ENCODE data around the gene SERTAD2. TPM values are rescaled to one million over a fixed set of nuclear protein-coding genes. Genes with fewer than 3 reads are reported as not detected.

Gene SERTAD2
- total RNA-seq, 2 experiments from 2014 or later: 11.4 to 11.6 TPM

GRCh38 chr2:64686283-64686956 is 32.7 kb upstream of the SERTAD2 start:
- no peak for DNase-seq
- no peak overlapping the region for H3K27ac Mint-ChIP-seq
- H3K36me3 Mint-ChIP-seq (ENCODE audit: low read depth): no peaks in the 10 kb centered on the region
- H3K4me1 Mint-ChIP-seq (ENCODE audit: low read depth): peaks cover 18% of the 10 kb centered on the region
- CTCF ChIA-PET: interaction anchor here (1.1 to 1.5 kb wide), 2 partner anchors 10 to 12 kb away, joined by 3 to 6 read pairs; no protein-coding TSS in a partner anchor
- no peaks in the 10 kb centered on the region for H3K27me3 Mint-ChIP-seq (ENCODE audit: low read depth)
- no peak overlapping the region for H3K4me3 Mint-ChIP-seq
- no peaks in the 10 kb centered on the region for H3K9me3 Mint-ChIP-seq
- intact Hi-C loops (cut with micrococcal nuclease): loop anchor here (1.0 kb wide), 1 partner anchor 12 kb away; no protein-coding TSS in a partner anchor

DNA sequence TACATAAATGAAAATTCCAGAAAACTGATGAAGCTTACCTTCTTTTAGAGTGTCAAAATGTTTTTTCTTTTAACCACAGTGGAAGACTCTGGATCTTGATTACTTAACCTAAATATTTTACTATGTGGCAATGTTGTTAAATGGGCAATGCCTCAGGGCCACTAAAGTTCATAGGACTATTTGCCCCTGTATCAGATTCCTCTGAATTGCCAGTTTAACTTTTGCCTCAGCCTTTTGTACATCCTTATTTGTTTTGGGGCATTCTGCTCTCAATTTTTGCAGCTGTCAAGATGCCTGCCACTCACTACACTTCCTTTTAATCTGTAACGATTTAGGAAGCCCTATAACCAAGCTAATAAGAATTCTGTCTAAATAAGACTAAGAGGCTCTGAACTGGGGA is 31.7 kb upstream of the SERTAD2 start:
- intact Hi-C loops (cut with micrococcal nuclease): no loop called here
- Mint-ChIP-seq H3K9me3 (no peaks in the 10 kb centered on the region), H3K4me1 (ENCODE audit: low read depth) (peaks cover 18% of the 10 kb centered on the region), H3K27ac (no peak overlapping the region), H3K4me3 (no peak overlapping the region), H3K36me3 (ENCODE audit: low read depth) (no peaks in the 10 kb centered on the region), H3K27me3 (ENCODE audit: low read depth) (no peaks in the 10 kb centered on the region)
- DNase-seq: no peak
- CTCF ChIA-PET: interaction anchor here (0.6 to 1.8 kb wide), 5 partner anchors 9 to 42 kb away, joined by 3 to 6 read pairs (median 3); no protein-coding TSS in a partner anchor

GRCh38 chr2:64683771-64684510 is 30.2 kb upstream of the SERTAD2 start:
- intact Hi-C loops (cut with micrococcal nuclease): no loop called here
- no peaks in the 10 kb centered on the region for H3K27me3 Mint-ChIP-seq (ENCODE audit: low read depth)
- H3K27ac Mint-ChIP-seq: no peak overlapping the region
- H3K36me3 Mint-ChIP-seq (ENCODE audit: low read depth): no peaks in the 10 kb centered on the region
- no peak overlapping the region for H3K4me3 Mint-ChIP-seq
- peaks cover 29% of the 10 kb centered on the region for H3K4me1 Mint-ChIP-seq (ENCODE audit: low read depth)
- no peak for DNase-seq
- no peaks in the 10 kb centered on the region for H3K9me3 Mint-ChIP-seq
- CTCF ChIA-PET: interaction anchor here (1.8 kb wide), 1 partner anchor 29 kb away, joined by 4 read pairs; no protein-coding TSS in a partner anchor

DNA sequence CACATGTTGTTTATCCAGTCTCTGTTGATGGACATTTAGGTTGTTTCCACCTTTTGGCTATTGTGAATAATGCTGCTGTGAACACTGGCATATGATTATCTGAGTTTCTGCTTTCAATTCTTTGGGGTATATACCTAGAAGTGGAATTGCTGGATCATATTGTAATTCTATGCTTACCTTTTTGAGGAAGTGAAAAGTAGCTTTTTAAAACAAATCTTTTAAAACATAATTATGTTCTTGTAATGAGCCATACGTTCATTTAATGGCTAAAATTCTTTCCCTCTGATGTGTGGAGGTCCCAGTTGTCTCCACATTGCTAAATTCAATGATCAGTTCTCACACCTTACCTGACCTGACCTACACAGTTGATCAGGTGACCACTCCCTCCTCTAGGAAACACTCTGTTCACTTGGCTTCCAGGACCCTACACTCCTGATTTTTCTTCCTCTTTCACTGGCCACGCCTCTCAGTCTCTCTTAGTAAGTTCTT is 27.8 kb upstream of the SERTAD2 start:
- Mint-ChIP-seq H3K27me3 (ENCODE audit: low read depth) (no peaks in the 10 kb centered on the region), H3K36me3 (ENCODE audit: low read depth) (no peaks in the 10 kb centered on the region), H3K4me3 (no peak overlapping the region), H3K9me3 (no peaks in the 10 kb centered on the region), H3K27ac (no peak overlapping the region), H3K4me1 (ENCODE audit: low read depth) (peaks cover 43% of the 10 kb centered on the region)
- CTCF ChIA-PET: no interaction called here
- DNase-seq: no peak
- intact Hi-C loops (cut with micrococcal nuclease): no loop called here

GRCh38 chr2:64679673-64680425 is 26.1 kb upstream of the SERTAD2 start:
- CTCF ChIA-PET: interaction anchor here (0.7 to 2.8 kb wide), 3 partner anchors 18 to 59 kb away, joined by 4 to 14 read pairs (median 8); no protein-coding TSS in a partner anchor
- no peak overlapping the region for H3K27ac Mint-ChIP-seq
- no peaks in the 10 kb centered on the region for H3K36me3 Mint-ChIP-seq (ENCODE audit: low read depth)
- no peaks in the 10 kb centered on the region for H3K9me3 Mint-ChIP-seq
- no peak for DNase-seq
- peaks cover 49% of the 10 kb centered on the region for H3K4me1 Mint-ChIP-seq (ENCODE audit: low read depth)
- no peak overlapping the region for H3K4me3 Mint-ChIP-seq
- no peaks in the 10 kb centered on the region for H3K27me3 Mint-ChIP-seq (ENCODE audit: low read depth)
- intact Hi-C loops (cut with micrococcal nuclease): no loop called here

DNA sequence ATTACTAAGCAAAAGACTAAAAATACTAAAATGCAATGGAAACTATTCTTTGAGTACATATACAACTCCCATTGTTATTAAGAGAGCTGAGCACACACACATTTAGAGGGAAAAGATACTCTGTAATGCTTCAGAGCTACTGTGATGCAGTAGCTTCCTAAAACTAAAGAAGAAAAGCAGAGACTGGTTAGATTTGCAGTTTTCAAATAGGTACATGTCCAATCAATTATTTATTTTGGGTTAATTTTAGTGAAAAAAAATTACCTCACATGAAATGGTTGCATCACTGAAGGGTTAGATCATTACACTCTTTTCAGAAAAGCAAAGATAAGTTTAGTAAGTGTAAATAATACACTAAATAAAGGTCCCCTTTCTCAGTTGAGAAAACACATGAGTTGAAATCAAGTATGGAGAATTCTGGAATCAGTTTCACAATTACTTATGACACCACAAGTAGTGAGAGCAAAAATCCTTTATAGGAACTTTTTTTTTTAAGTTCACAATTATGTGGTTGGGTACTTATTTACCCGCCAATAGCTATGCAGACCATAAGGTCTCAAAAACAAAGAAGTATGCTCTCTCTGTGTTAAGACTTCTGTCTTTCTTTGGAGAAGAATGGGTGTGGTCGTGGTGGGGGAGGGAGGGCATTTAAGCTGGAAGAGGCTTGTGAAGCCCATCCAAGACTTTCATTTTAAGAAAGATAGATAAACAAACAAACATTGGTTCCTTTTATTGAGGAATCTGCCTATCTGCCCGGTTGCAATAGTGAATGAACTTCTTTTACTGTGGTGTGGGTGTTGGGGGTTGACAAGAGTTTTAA is 25.3 kb upstream of the SERTAD2 start:
- CTCF ChIA-PET: interaction anchor here (0.7 to 2.8 kb wide), 5 partner anchors 17 to 70 kb away, joined by 3 to 14 read pairs (median 8); no protein-coding TSS in a partner anchor
- no peak overlapping the region for H3K4me3 Mint-ChIP-seq

DNA sequence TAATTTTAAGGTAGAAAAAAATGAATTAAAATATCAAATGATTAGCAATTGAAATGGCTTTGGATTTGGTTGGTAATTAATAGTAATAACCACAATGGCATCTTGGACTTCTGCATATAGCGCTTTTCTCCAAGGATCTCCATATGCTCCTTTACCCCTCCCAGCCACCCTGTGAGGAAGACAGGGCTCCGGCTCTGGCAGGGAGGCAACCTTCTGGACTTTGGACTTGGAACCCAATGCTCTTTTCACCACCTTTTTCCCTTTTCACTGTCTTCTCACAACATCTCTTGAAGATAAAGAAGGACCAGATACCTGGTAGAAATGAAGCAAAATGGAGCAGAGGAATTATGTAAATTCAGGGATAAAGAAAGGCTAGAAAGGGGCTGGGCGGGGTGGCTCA is 23.8 kb upstream of the SERTAD2 start:
- H3K4me3 Mint-ChIP-seq: no peak overlapping the region
- H3K9me3 Mint-ChIP-seq: no peaks in the 10 kb centered on the region
- no peaks in the 10 kb centered on the region for H3K27me3 Mint-ChIP-seq (ENCODE audit: low read depth)
- no peak overlapping the region for H3K27ac Mint-ChIP-seq
- intact Hi-C loops (cut with micrococcal nuclease): no loop called here
- peaks cover 46% of the 10 kb centered on the region for H3K4me1 Mint-ChIP-seq (ENCODE audit: low read depth)
- H3K36me3 Mint-ChIP-seq (ENCODE audit: low read depth): no peaks in the 10 kb centered on the region
- no peak for DNase-seq
- CTCF ChIA-PET: interaction anchor here (0.7 kb wide), 1 partner anchor 10 kb away, joined by 3 read pairs; no protein-coding TSS in a partner anchor

More for the DNA sequence above, 25.3 kb upstream of the SERTAD2 start:
- no peak for DNase-seq
- no peaks in the 10 kb centered on the region for H3K27me3 Mint-ChIP-seq (ENCODE audit: low read depth)
- intact Hi-C loops (cut with micrococcal nuclease): loop anchor here (1.0 kb wide), 1 partner anchor 8 kb away; no protein-coding TSS in a partner anchor
- no peaks in the 10 kb centered on the region for H3K9me3 Mint-ChIP-seq
- H3K36me3 Mint-ChIP-seq (ENCODE audit: low read depth): no peaks in the 10 kb centered on the region
- peaks cover 49% of the 10 kb centered on the region for H3K4me1 Mint-ChIP-seq (ENCODE audit: low read depth)
- no peak overlapping the region for H3K27ac Mint-ChIP-seq

DNA sequence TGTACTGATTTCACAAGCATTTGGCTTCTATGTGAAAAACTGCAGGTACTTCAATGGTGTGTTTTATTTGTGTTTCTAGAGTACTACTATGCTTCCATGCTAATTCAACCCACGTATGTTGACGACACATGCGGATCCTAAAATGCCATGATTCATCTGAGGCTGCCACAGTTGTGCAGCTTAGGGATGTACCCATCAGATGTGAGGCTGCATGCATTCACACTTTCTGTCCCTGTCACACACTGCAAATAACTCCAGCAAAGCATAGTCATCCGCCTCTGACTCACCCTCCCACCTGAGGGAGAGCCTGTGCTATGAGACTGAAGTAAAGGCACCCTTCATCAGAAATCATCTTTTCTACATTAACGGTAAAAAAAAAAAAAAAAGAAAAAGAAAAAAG is 22.1 kb upstream of the SERTAD2 start:
- peaks cover 42% of the 10 kb centered on the region for H3K4me1 Mint-ChIP-seq (ENCODE audit: low read depth)
- H3K9me3 Mint-ChIP-seq: no peaks in the 10 kb centered on the region
- CTCF ChIA-PET: interaction anchor here (0.7 to 3.3 kb wide), 8 partner anchors 10 to 153 kb away, joined by 3 to 15 read pairs (median 4); partner anchors contain the start of gene SERTAD2
- H3K27me3 Mint-ChIP-seq (ENCODE audit: low read depth): no peaks in the 10 kb centered on the region
- no peak overlapping the region for H3K27ac Mint-ChIP-seq
- intact Hi-C loops (cut with micrococcal nuclease): loop anchor here (1.0 kb wide), 5 partner anchors 10 to 640 kb away; no protein-coding TSS in a partner anchor
- H3K4me3 Mint-ChIP-seq: no peak overlapping the region
- no peaks in the 10 kb centered on the region for H3K36me3 Mint-ChIP-seq (ENCODE audit: low read depth)
- peak; percentile 92 for DNase-seq

DNA sequence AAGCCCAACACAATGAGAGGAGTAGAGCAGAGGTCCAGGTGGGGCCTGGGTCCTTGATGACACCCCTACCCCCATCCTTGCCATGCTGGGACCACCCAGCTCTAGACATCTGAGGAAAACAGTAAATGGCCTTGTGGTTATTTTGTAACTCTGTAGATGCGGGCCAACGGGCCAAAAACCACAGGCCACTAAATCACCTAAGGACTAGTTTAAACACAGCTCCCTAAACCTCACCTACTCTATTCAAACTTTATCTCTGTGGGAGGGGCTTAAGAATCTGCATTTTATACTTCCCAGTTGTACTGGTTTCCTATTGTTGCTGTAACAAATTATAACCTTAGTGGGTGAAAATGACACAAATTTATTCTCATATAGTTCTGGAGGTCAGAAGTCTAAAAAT is 19.0 kb upstream of the SERTAD2 start:
- Mint-ChIP-seq H3K27ac (no peak overlapping the region), H3K36me3 (ENCODE audit: low read depth) (no peaks in the 10 kb centered on the region), H3K9me3 (no peaks in the 10 kb centered on the region), H3K27me3 (ENCODE audit: low read depth) (no peaks in the 10 kb centered on the region), H3K4me1 (ENCODE audit: low read depth) (peaks cover 27% of the 10 kb centered on the region), H3K4me3 (no peak overlapping the region)
- intact Hi-C loops (cut with micrococcal nuclease): no loop called here
- CTCF ChIA-PET: interaction anchor here (0.8 kb wide), 1 partner anchor 9 kb away, joined by 3 read pairs; no protein-coding TSS in a partner anchor
- DNase-seq: no peak

DNA sequence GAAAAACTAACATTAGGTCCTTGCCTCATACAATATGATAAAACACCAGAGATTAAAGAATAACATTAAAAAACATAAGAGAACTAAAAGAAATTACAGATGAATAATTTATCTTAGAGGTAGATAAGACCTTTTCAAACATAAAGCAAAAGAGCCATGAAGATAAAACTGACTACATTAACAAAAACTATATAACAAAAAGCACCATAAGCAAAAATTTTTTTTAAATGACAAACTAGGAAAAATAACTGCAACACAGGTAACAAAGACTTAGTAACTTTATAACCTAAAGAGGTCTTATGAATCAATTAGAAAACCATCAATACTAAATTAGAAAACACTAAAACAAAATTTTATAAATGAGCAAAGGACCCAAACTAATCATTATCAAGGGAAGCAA is 16.3 kb upstream of the SERTAD2 start:
- CTCF ChIA-PET: interaction anchor here (0.6 kb wide), 1 partner anchor 18 kb away, joined by 4 read pairs; no protein-coding TSS in a partner anchor
- Mint-ChIP-seq H3K9me3 (no peaks in the 10 kb centered on the region), H3K4me3 (no peak overlapping the region), H3K27ac (no peak overlapping the region), H3K4me1 (ENCODE audit: low read depth) (peaks cover 30% of the 10 kb centered on the region), H3K36me3 (ENCODE audit: low read depth) (no peaks in the 10 kb centered on the region), H3K27me3 (ENCODE audit: low read depth) (no peaks in the 10 kb centered on the region)
- intact Hi-C loops (cut with micrococcal nuclease): no loop called here
- DNase-seq: no peak

DNA sequence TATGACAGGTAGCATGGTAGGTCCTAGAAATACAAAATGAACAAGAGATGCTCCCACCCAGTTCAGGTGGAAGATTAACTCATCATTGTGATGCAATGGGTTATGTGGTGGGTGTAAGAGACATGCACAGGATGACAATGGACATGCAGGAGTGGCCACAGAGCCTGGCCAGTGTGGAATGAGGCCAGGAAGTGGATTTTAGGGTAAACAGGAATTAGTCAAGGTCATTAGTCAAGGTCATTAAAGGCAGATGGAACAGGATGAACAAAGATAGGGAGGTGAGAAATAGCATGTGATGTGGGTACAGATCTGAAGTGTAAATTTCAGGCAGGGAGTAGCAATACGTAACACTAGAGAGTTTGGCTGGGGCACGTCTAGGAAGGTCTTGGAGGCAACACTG is 15.6 kb upstream of the SERTAD2 start:
- CTCF ChIA-PET: no interaction called here
- peaks cover 32% of the 10 kb centered on the region for H3K4me1 Mint-ChIP-seq (ENCODE audit: low read depth)
- intact Hi-C loops (cut with micrococcal nuclease): no loop called here

More for the DNA sequence above, 15.6 kb upstream of the SERTAD2 start:
- Mint-ChIP-seq H3K9me3 (no peaks in the 10 kb centered on the region), H3K36me3 (ENCODE audit: low read depth) (no peaks in the 10 kb centered on the region), H3K27ac (no peak overlapping the region), H3K27me3 (ENCODE audit: low read depth) (no peaks in the 10 kb centered on the region), H3K4me3 (no peak overlapping the region)
- DNase-seq: no peak
